Measurements from ENCODE around the gene IFTAP.

The IFTAP gene

GRCh38 chr11:36600180-36600579 is 5.9 kb downstream of the IFTAP start:
- no peak for DNase-seq

GRCh38 chr11:36601155-36601554 is 6.9 kb downstream of the IFTAP start:
- no peak for DNase-seq

DNA sequence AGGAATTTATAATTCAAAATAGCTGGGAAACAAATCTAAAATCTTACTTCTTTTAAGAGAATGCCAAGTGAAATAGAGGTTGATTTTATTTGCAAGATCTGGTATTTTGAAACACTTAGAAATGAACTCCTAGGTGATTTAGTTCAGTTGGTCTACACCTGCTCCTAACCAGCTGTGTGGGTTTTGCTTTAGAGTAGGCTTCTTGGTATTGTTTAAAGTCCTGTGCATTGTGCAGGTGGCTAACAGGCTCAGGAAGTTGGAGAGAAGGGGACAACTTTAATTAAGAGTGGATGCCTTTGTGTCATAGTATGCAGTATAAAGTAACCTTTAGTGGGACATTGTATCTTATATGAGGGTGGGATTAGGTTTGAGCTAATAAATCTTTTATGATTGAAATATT is 7.8 kb downstream of the IFTAP start:
- DNase-seq, result no peak

DNA sequence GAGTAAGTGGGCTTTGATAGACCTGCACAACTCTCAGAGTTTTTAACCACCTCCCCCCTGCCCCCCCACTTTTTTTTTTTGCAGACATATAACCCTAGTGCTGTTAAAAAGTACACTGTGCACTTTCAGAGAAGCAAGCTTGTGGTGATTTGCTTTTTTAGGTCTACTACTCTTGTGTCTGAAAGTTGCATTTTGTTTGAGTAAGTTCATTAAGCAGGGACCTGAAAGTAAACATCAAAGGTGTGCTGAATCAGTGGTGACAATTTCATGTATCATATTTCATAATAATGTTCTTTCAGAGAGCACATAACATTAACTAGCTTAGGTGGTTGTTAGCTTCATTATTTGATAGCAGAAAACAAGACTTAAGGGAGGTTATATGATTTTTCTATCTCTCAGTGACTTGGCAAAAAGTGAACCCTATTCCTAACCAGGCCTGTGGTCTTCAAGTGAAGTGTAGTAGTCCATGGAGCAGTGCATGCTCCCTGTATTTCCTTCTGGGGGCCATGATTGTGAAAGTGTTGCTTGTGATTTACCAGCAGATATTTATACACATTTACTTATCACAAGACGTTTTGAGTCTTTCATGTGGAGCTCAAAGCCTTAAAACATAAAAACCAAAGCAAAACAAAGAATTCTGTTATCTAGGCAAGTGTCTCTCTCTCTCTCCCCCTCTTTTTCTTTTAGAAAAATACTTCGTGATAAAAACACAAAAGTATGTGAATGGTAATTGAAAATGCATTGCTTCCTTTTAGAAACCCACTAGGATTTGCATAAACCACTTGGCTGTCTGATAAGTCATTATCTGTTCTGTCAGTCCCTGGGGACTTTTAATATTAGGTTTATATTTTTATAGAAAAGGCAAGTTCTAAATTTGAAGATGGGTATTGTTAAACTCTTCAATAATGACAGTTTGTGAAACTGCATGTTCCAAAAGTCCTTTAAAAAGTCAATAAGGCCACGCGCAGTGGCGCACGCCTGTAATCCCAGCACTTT is 11.2 kb downstream of the IFTAP start:
- DNase-seq, result no peak

GRCh38 chr11:36608491-36609199 is 14.3 kb downstream of the IFTAP start:
- DNase-seq, result no peak

DNA sequence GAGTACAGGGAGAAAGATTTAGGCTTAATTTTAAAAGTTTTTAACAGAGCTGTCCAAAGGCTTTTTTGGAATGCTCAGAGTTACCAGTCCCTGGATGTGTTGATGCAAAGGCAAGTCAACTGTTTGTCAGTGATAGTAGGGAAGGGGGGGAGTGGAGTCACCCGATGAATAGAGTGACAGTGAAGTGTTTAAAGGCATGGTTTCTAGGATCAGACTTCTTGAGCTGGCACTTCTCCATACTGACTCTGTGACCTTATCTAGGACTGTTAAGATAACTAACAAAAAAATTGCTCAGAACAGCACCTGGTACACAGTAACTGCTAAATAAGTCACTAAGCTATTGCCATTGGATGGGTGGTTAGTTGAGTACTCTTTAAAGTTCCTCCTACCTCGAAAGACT is 15.1 kb downstream of the IFTAP start:
- DNase-seq, result no peak

- no peak for DNase-seq
Observed at GRCh38 chr11:36615826-36616225, 21.5 kb downstream of the IFTAP start.

GRCh38 chr11:36617543-36618362 is 23.5 kb downstream of the IFTAP start:
- DNase-seq, result no peak

DNA sequence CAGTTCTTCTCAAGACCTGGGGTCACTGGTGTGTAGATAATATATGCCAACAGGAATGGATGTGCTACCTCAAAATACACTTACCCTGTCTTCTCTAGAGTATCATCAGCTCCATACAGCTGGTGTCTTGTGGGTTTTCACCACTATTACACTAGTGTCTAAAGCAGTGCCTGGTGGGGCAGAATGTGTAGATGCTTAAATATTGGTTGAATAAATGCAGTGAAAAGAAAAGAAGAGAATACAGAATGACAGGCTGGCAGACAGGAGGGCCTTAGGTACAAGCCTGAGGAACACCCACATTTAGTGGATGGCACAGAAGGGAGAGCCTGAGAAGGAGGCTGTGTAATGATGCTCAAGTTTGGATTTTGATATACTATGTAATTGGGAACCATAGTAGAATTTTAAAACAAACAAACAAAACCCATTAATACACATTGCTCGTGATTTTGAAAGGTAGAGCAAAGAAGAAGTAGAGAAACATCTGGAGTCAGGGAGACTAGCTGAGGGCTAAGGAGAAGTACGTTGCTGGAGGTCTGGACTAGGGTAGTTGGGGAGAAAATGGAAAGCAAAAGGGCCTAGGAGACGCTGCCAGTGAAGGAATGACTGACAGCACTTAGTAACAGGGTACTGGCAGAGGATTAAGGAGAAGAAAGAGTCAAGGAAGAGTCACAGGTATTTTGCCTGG is 24.2 kb downstream of the IFTAP start:
- DNase-seq, result no peak

DNA sequence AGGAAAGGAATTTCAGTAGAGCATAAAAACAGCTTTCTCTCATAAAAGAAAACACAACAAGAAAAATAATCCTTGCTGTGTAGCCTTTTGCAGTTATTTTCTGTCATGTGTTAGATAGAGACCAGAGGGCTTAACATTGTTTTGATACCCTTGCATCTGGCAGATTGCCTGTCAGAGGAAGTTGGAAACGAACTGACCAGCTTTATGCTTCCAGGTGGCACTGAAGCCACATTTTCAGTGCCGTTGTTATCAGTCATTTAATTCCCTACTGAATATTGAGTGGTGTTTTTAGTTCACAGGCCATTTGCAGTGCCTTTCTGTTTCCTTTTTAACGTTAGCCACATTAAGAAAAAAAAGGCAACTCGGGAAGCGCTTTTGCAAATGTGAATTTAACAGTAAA is 25.2 kb downstream of the IFTAP start:
- no peak for DNase-seq

GRCh38 chr11:36620246-36620645 is 25.9 kb downstream of the IFTAP start:
- no peak for DNase-seq

GRCh38 chr11:36622431-36623136 is 28.3 kb downstream of the IFTAP start:
- DNase-seq, result peak; percentile 54

- DNase-seq, result no peak
Observed at GRCh38 chr11:36623494-36623893, 29.2 kb downstream of the IFTAP start.

- no peak for DNase-seq
Observed at GRCh38 chr11:36627006-36627405, 32.7 kb downstream of the IFTAP start.

DNA sequence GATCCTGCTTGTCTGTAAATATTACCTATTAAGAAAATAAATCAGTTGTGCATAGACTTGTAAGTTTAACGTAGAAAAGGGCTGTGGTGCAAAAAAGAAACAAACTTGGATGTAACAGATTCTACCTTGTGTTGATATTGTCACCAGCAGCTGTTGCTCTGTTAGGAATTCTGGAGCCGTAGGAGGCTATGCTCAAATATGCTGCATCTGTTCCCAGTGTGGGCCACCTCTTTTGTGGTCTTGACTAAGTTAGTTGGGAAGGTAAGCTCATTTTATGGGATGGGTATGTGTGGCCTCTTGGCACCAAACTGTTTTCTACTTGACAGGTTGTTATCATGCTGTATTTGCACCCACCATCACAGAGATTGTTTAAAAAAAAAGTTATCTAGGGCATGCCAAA is 33.2 kb downstream of the IFTAP start:
- DNase-seq, result no peak

DNA sequence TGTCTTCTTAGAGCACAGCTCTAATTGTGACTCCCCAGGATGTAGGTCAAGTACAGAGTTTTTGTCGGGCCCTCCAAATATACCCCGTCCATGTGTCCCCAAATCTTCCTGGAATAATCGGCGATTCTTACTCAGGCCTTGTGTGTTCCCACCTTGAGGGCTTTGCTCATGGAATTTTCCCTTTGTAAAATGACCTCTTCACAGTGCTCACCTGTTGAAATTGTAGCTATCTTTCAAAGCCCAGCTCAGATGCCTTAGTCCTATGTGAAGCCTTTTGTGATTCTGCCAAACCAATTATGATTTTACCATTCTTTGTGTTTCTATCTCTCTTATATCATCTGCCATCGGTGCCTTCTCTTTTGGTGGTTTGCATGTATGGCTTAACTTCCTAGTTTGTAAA is 33.8 kb downstream of the IFTAP start:
- no peak for DNase-seq

- DNase-seq, result no peak
Observed at GRCh38 chr11:36628765-36629244, 34.5 kb downstream of the IFTAP start.

GRCh38 chr11:36631774-36632173 is 37.5 kb downstream of the IFTAP start:
- DNase-seq, result no peak

GRCh38 chr11:36635066-36635862 is 41.0 kb downstream of the IFTAP start:
- no peak for DNase-seq

DNA sequence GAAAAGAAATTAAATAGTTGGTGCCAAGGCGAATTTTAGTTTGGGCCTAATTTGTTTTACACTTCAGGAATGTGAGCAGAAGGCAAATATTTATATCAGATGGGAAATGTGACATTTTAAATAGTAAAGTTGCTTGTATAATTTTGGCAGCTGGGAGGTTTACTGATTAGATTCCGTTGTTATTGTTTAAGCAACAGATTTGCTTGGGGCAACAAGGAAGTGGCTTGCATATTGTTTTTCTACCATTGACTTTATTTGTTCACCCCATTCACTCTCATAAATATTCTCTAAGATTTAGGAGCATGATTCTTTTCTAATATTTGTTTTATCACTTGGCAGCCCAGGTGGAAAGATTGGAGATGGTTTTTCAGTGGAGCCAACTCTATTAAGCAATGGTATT is 44.3 kb downstream of the IFTAP start:
- no peak for DNase-seq
